Heart left ventricle (tissue), 13 donors: ENCODE data around the gene COPS8.

ENCODE experiments used
- POLR2A ChIP-seq, 2 donors: fragments of 450-650 bp; IDR thresholded peaks; one replicate each; pipeline ENCODE4 v1.6.1; 2017; ENCODE audit warnings: antibody characterized with exemption in 2 of 2, mild to moderate bottlenecking in 2 of 2, moderate library complexity in 2 of 2
- TF ChIP-seq, protein P1 (sequence below), 12 donors: fragments of 200-600 bp; sonication (generic) in 4 of 12; IDR thresholded peaks; one replicate each; pipeline versions ENCODE4 v1.5.0 to v1.8.0; 2018 to 2022; ENCODE audit warnings: antibody characterized with exemption in 12 of 12, mild to moderate bottlenecking in 5 of 12
- donor health status: ischemic (EF 13 %, LVEDD 7.1; RV severe dilation, severe dysfunction).
- donor health status: DM: no; HTN: yes; CAD: no.
- donor health status: DM: no; HTN: no; CAD: no.
- donor health status: ischemic (EF 25% LVEDD 6.9; RV normal size, moderate dysfunction).
- donor health status: ischemic (EF 25% LVEDD 5.7; RV mildly dilated, moderate dysfunction).
- donor health status: ischemic (EF 35%, LVEDD 5.7; RV mildly dilated, moderate dysfunction).
- donor health status: nonischemic (EF 11% LVEDD 7.7; RV severe dilation, severe dysfunction).
- donor health status: DM: yes; HTN: yes; CAD: no.
- donor health status: PGD.
- donor health status: ischemic (EF 29% LVEDD 5.4; RV normal size, mild dysfunction).
- donor health status: nonischemic (EF 23%, LVEDD 6.1; RV moderate dilation, normal function).

DNA sequence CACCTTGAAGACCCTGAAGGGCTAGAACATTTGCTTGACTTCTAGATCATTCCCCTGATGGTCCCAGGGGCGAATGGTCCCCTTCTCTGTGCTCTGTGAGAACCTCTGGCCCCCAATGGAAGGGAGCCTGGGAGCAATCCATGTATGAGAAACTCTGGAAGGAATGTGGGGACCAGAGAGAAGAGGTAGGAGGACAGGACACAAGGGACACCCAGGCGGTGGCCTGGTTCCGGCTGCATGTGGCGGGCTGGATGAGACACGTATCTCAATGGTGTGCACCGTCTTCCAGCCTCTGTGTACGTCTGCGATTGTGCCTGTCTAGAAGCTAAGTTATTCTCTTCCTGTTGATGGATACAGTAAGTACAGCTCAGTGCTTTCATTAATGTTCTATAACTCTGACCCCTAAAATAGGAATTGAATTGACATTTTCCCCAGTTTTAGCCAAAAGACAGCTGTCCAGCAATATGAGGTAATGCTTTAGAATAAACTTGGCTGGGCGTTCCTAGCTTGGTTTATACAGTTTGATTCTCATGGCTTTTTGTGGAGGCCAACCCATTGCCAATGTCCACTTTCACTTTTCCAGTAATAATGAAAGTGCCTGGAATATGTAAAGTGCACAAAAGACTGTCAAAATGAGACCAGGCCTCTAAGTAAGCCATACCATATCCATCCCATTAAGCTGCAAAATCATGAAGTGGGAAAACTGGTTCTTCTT is 30.1 kb upstream of the COPS8 start:
- no peak for TF ChIP-seq POLR2A (IDR thresholded peaks at IDR 0.05)
- TF ChIP-seq, protein P1, sequence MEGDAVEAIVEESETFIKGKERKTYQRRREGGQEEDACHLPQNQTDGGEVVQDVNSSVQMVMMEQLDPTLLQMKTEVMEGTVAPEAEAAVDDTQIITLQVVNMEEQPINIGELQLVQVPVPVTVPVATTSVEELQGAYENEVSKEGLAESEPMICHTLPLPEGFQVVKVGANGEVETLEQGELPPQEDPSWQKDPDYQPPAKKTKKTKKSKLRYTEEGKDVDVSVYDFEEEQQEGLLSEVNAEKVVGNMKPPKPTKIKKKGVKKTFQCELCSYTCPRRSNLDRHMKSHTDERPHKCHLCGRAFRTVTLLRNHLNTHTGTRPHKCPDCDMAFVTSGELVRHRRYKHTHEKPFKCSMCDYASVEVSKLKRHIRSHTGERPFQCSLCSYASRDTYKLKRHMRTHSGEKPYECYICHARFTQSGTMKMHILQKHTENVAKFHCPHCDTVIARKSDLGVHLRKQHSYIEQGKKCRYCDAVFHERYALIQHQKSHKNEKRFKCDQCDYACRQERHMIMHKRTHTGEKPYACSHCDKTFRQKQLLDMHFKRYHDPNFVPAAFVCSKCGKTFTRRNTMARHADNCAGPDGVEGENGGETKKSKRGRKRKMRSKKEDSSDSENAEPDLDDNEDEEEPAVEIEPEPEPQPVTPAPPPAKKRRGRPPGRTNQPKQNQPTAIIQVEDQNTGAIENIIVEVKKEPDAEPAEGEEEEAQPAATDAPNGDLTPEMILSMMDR (IDR thresholded peaks at IDR 0.05): no peak
